Muscle of arm (tissue), 12 donors: ENCODE results near the gene FAM149B1. TPM values are rescaled to one million over a fixed set of nuclear protein-coding genes. Genes with fewer than 3 reads are reported as not detected.

Source experiments
- DNase-seq: peaks from one replicate; pipeline ENCODE4 v3.0.0-alpha.2; 2013
- polyA plus RNA-seq, 12 donors: library from polyadenylated mRNA; unstranded; fragments of 120-200 nt; gene quantifications; one replicate each; pipeline ENCODE4 v1.2.1, GENCODE V29; 2013; ENCODE audit not compliant: insufficient read length in 12 of 12

The FAM149B1 gene
- polyA plus RNA-seq, 12 donors = 19.7 to 41.7 (median 24.5) TPM; not detected in 1

GRCh38 chr10:73263693-73264347 is 95.9 kb downstream of the FAM149B1 start:
- no peak for DNase-seq

DNA sequence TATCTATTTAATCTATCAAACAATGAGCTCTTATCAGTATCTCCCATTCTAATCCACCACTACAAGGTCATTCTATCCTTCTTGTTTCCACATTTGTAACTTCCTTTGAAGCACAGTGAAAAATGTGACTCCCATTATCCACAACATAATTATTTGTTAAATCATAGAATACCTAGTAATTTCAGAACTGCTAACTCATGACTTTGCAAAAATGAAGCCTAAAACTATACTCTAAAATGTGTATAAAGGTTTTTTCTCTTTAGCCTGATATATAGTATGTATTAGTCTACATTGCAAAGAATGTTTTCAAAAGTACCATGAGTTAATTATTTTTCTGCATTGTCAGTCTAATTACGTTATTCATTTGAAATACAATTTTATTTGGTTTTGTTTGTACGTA is 96.5 kb downstream of the FAM149B1 start:
- DNase-seq = no peak

DNA sequence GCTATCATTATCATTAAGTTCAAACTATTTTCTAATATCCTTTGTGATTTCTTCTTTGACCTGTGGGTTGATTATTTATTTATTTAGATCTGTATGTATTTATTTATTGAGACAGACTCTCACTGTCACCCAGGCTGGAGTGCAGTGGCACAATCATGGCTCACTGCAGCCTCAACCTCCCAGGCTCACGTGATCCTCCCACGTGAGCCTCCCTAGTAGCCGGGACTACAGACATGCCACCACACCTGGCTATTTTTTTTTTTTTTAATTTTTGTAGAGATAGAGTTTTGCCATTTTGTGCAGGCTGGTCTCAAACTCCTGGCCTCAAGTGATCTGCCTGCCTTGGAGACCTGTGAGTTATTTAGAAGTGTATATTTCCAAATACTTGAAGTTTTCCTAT is 113.2 kb downstream of the FAM149B1 start:
- DNase-seq = no peak

DNA sequence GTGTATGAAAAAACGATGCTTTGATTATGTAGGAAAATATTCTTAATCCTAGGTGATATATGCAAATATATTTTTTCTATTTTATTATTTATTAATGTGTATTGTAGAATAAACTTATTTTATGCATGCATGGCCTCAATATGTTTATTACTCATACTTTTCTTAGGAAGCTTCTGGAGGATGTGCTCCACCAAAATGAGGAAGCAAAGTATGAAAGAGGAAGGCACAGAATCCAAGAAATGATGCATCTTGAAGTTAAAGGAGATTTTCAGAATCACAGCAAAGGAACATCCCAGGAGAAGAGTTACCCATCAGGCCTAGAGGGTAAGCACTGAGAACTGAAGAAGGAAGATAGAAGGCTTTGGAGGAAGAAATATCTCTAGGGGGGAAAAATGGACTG is 119.5 kb downstream of the FAM149B1 start:
- DNase-seq = no peak

GRCh38 chr10:73289958-73290357 is 122.0 kb downstream of the FAM149B1 start:
- DNase-seq = no peak

- DNase-seq = no peak
Measured at GRCh38 chr10:73293461-73293860, 125.5 kb downstream of the FAM149B1 start.

Other genes with a start within 250 kb of the FAM149B1 start
- under 1 TPM in 5 of 12 donors, not detected in 7; 0.16 to 0.53 (median 0.28) TPM for gene PLA2G12B, start 213.3 kb upstream of the FAM149B1 start, polyA plus RNA-seq
- gene P4HA1, start 71.3 kb upstream of the FAM149B1 start, polyA plus RNA-seq = 10 to 100 TPM in 11 of 12 donors, not detected in 1; 35.8 to 92.5 (median 65.9) TPM
- 1 to 10 TPM in 10 of 12 donors, not detected in 2; 2.7 to 5.3 (median 3.5) TPM for gene NUDT13, start 57.7 kb upstream of the FAM149B1 start, polyA plus RNA-seq
- 10 to 100 TPM in 11 of 12 donors, not detected in 1; 21.4 to 31.1 (median 25.3) TPM for gene ECD, start 111 bp upstream of the FAM149B1 start, polyA plus RNA-seq
- gene DNAJC9, start 79.1 kb downstream of the FAM149B1 start, polyA plus RNA-seq = 10 to 100 TPM in 11 of 12 donors, not detected in 1; 15.6 to 25.5 (median 21.3) TPM
- 100 to 1,000 TPM in 1 of 12 donors, 10 to 100 TPM in 10, not detected in 1; 51.1 to 160 (median 67.6) TPM for gene MRPS16, start 84.5 kb downstream of the FAM149B1 start, polyA plus RNA-seq
- gene CFAP70, start 190.7 kb downstream of the FAM149B1 start, polyA plus RNA-seq = 1 to 10 TPM in 7 of 12 donors, under 1 TPM in 3, not detected in 2; 0.64 to 3.5 (median 1.7) TPM
- gene ANXA7, start 245.9 kb downstream of the FAM149B1 start, polyA plus RNA-seq = 10 to 100 TPM in 11 of 12 donors, not detected in 1; 51.8 to 67.2 (median 60.4) TPM